GM23248 (cell line): ENCODE results near the gene ABLIM2. TPM values are rescaled to one million over a fixed set of nuclear protein-coding genes. Genes with fewer than 3 reads are reported as not detected.

Source experiments
- DNase-seq: peaks from one replicate; pipeline ENCODE4 v3.0.0-alpha.2; 2015
- H2AFZ ChIP-seq: fragments of 200-600 bp; sonication (generic); 2 replicates; pipeline ENCODE4 v1.6.1; 2016; ENCODE audit warnings: antibody characterized with exemption
- H3F3A ChIP-seq: fragments of 200-600 bp; sonication (generic); 2 replicates; pipeline ENCODE4 v1.6.1; 2016; ENCODE audit warnings: mild to moderate bottlenecking, antibody characterized with exemption, mixed run types; ENCODE audit not compliant: insufficient read depth
- H3K27ac ChIP-seq: fragments of 200-600 bp; sonication (generic); 2 replicates; pipeline ENCODE4 v1.5.1; 2016; ENCODE audit warnings: mild to moderate bottlenecking
- H3K27me3 ChIP-seq: fragments of 200-600 bp; sonication (generic); replicated peaks from 2 replicates; pipeline ENCODE4 v1.6.1; 2016; ENCODE audit warnings: mild to moderate bottlenecking; ENCODE audit not compliant: insufficient read depth
- H3K36me3 ChIP-seq: fragments of 200-600 bp; sonication (generic); 2 replicates; pipeline ENCODE4 v1.6.1; 2016; ENCODE audit warnings: low read depth, mild to moderate bottlenecking
- H3K4me1 ChIP-seq: fragments of 200-600 bp; sonication (generic); 2 replicates; pipeline ENCODE4 v1.6.1; 2016; ENCODE audit warnings: mild to moderate bottlenecking; ENCODE audit not compliant: insufficient read depth
- H3K4me2 ChIP-seq: fragments of 200-600 bp; sonication (generic); one replicate; pipeline ENCODE4 v1.6.1; 2016; ENCODE audit warnings: mild to moderate bottlenecking; ENCODE audit not compliant: unreplicated experiment
- H3K4me3 ChIP-seq: fragments of 200-600 bp; sonication (generic); 2 replicates; pipeline ENCODE4 v1.5.1; 2016; ENCODE audit warnings: mild to moderate bottlenecking
- H3K79me2 ChIP-seq: fragments of 200-600 bp; sonication (generic); 2 replicates; pipeline ENCODE4 v1.6.1; 2016; ENCODE audit warnings: mild to moderate bottlenecking; ENCODE audit not compliant: insufficient read depth
- H3K9ac ChIP-seq: fragments of 200-600 bp; sonication (generic); 2 replicates; pipeline ENCODE4 v1.6.1; 2016; ENCODE audit warnings: mild to moderate bottlenecking
- H3K9me2 ChIP-seq: fragments of 200-600 bp; sonication (generic); 2 replicates; pipeline ENCODE4 v1.6.1; 2016; ENCODE audit warnings: mixed run types, mild to moderate bottlenecking, moderate library complexity; ENCODE audit not compliant: insufficient read depth
- H3K9me3 ChIP-seq: fragments of 200-600 bp; sonication (generic); one replicate; pipeline ENCODE4 v1.6.1; 2017; ENCODE audit warnings: low read depth
- H4K20me1 ChIP-seq: fragments of 200-600 bp; sonication (generic); 2 replicates; pipeline ENCODE4 v1.6.0; 2016; ENCODE audit not compliant: insufficient read depth
- EZH2 ChIP-seq: fragments of 200-600 bp; sonication (generic); IDR thresholded peaks from 2 replicates; pipeline ENCODE4 v1.6.1; 2018; ENCODE audit warnings: antibody characterized with exemption, mild to moderate bottlenecking; ENCODE audit not compliant: insufficient read depth, poor library complexity, severe bottlenecking
- EZH2phosphoT487 ChIP-seq: fragments of 200-600 bp; sonication (generic); IDR thresholded peaks from 2 replicates; pipeline ENCODE4 v1.6.1; 2018; ENCODE audit warnings: antibody characterized with exemption, moderate library complexity, mild to moderate bottlenecking, low read depth; ENCODE audit not compliant: insufficient read depth
- WGBS, 2 experiments: methylation state at CpG; one replicate each; pipeline ENCODE4 v1.1.6; 2015 to 2017; ENCODE audit warnings: low lambda C conversion rate in 2 of 2, low coverage in 1 of 2; ENCODE audit errors: missing lambda C conversion rate in 2 of 2; 5-methylcytosine and 5-hydroxymethylcytosine counted together
- in situ Hi-C: fragments of 300-500 bp; cut with MboI; formaldehyde crosslinking; loops from 2 replicates; pipeline ENCODE4 v1.15.0; 2020
- polyA plus RNA-seq: library from polyadenylated mRNA; unstranded; fragments of >200 nt; fragmentation: Nextera tagmentation; extraction: Ambion mirVana; gene quantifications from 2 replicates; pipeline ENCODE4 v1.2.1, GENCODE V29; 2016
- total RNA-seq: library from RNA; depleted of rRNA; stranded (reverse); fragments of >200 nt; shearing (Covaris generic); gene quantifications from 2 replicates; pipeline ENCODE4 v1.2.3, GENCODE V29; 2014

The ABLIM2 gene
- total and polyA plus RNA-seq, 2 experiments from 2014 or later: not detected

- peaks cover 31% of the 10 kb centered on the region for H3K4me1 ChIP-seq
- no peak overlapping the region for H3K4me3 ChIP-seq
- TF ChIP-seq EZH2phosphoT487: no peak
- TF ChIP-seq EZH2: no peak
- no peak overlapping the region for H2AFZ ChIP-seq
- no peaks in the 10 kb centered on the region for H4K20me1 ChIP-seq
- WGBS, 2 experiments: 77% methylated on average over 11 of the region's 11 CpGs
- no peaks in the 10 kb centered on the region for H3K27me3 ChIP-seq
- peak overlapping the region; percentile 90 for H3K27ac ChIP-seq
- H3K4me2 ChIP-seq: peak overlapping the region; percentile 61
- H3K9me2 ChIP-seq: no peaks in the 10 kb centered on the region
- no peaks in the 10 kb centered on the region for H3K36me3 ChIP-seq
- peaks cover 32% of the 10 kb centered on the region for H3F3A ChIP-seq
- peak overlapping the region; percentile 51 for H3K9ac ChIP-seq
- DNase-seq: peak; percentile 91
- H3K9me3 ChIP-seq: no peaks in the 10 kb centered on the region
- in situ Hi-C loops: no loop called here
- H3K79me2 ChIP-seq: no peaks in the 10 kb centered on the region
Measured at GRCh38 chr4:7960017-7960789, 198.4 kb downstream of the ABLIM2 start.

- H3K4me1 ChIP-seq: peaks cover 31% of the 10 kb centered on the region
- H4K20me1 ChIP-seq: no peaks in the 10 kb centered on the region
- in situ Hi-C loops: no loop called here
- DNase-seq: no peak
- peaks cover 32% of the 10 kb centered on the region for H3F3A ChIP-seq
- no peaks in the 10 kb centered on the region for H3K9me2 ChIP-seq
- H3K4me2 ChIP-seq: no peak overlapping the region
- H3K4me3 ChIP-seq: no peak overlapping the region
- no peaks in the 10 kb centered on the region for H3K36me3 ChIP-seq
- H3K9me3 ChIP-seq: no peaks in the 10 kb centered on the region
- no peak for TF ChIP-seq EZH2
- no peak for TF ChIP-seq EZH2phosphoT487
- H2AFZ ChIP-seq: no peak overlapping the region
- no peaks in the 10 kb centered on the region for H3K79me2 ChIP-seq
- no peaks in the 10 kb centered on the region for H3K27me3 ChIP-seq
- H3K27ac ChIP-seq: no peak overlapping the region
- no peak overlapping the region for H3K9ac ChIP-seq
- WGBS, 2 experiments: 94 to 96% methylated on average over 7 of the region's 7 CpGs
Measured at GRCh38 chr4:7959078-7959477, 199.5 kb downstream of the ABLIM2 start.

- H3K27ac ChIP-seq: no peak overlapping the region
- no peaks in the 10 kb centered on the region for H3K79me2 ChIP-seq
- 83 to 85% methylated on average over 11 of the region's 11 CpGs for WGBS, 2 experiments
- H3K9me3 ChIP-seq: no peaks in the 10 kb centered on the region
- no peaks in the 10 kb centered on the region for H3K36me3 ChIP-seq
- TF ChIP-seq EZH2phosphoT487 (no peak), EZH2 (no peak)
- H2AFZ ChIP-seq: no peak overlapping the region
- H3K4me1 ChIP-seq: peaks cover 31% of the 10 kb centered on the region
- no peaks in the 10 kb centered on the region for H3K27me3 ChIP-seq
- H3K9ac ChIP-seq: no peak overlapping the region
- in situ Hi-C loops: no loop called here
- H3K4me3 ChIP-seq: no peak overlapping the region
- no peaks in the 10 kb centered on the region for H4K20me1 ChIP-seq
- H3K9me2 ChIP-seq: no peaks in the 10 kb centered on the region
- no peak overlapping the region for H3K4me2 ChIP-seq
- DNase-seq: no peak
- H3F3A ChIP-seq: peaks cover 32% of the 10 kb centered on the region
Measured at GRCh38 chr4:7956934-7957656, 201.5 kb downstream of the ABLIM2 start.

- Histone ChIP-seq H3K27ac (peak overlapping the region; percentile 47), H2AFZ (0 out of 2 replicates have a peak overlapping the region, but pooled peaks have one; percentile 4), H3K4me3 (no peak overlapping the region), H4K20me1 (no peaks in the 10 kb centered on the region), H3K9me2 (no peaks in the 10 kb centered on the region), H3F3A (peaks cover 26% of the 10 kb centered on the region), H3K36me3 (no peaks in the 10 kb centered on the region), H3K27me3 (no peaks in the 10 kb centered on the region), H3K4me1 (peaks cover 25% of the 10 kb centered on the region), H3K9me3 (no peaks in the 10 kb centered on the region), H3K79me2 (no peaks in the 10 kb centered on the region), H3K4me2 (no peak overlapping the region), H3K9ac (no peak overlapping the region)
- WGBS, 2 experiments: 74 to 78% methylated on average over 8 of the region's 8 CpGs
- TF ChIP-seq EZH2 (no peak), EZH2phosphoT487 (no peak)
- peak; percentile 84 for DNase-seq
- in situ Hi-C loops: no loop called here
Measured at GRCh38 chr4:7956270-7956808, 202.3 kb downstream of the ABLIM2 start.
